WTC11 (cell line): ENCODE results near the gene ATG4C. TPM values are rescaled to one million over a fixed set of nuclear protein-coding genes. Genes with fewer than 3 reads are reported as not detected.
A peak's percentile ranks its signal among the peaks of the same experiment; 100 is the strongest.

Experiments
- ATAC-seq: fragments of 200-7000 bp; cut with Tn5 transposase; 2 replicates; pipeline ENCODE4 v1.10.0; 2021; ENCODE audit warnings: mild to moderate bottlenecking, moderate library complexity
- CTCF ChIA-PET: fragments of 300-600 bp; sonication (Branson Sonifier 250); formaldehyde crosslinking; loops from one replicate; lab custom pipeline; 2021; ENCODE audit warnings: antibody characterized with exemption; lab: Charles Lee
- POLR2A ChIA-PET: fragments of 350-600 bp; sonication (Branson Sonifier 250); formaldehyde crosslinking; loops from one replicate; lab custom pipeline; 2021; ENCODE audit warnings: antibody characterized with exemption; lab: Charles Lee
- DNase-seq: peaks from one replicate; pipeline ENCODE4 v3.0.0; 2021; ENCODE audit warnings: low spot score
- H3K27ac Mint-ChIP-seq: 2 replicates; pipeline ENCODE4 v1.8.0; 2021; ENCODE audit warnings: mixed read lengths
- H3K27me3 Mint-ChIP-seq: 2 replicates; pipeline ENCODE4 v1.8.0; 2021; ENCODE audit warnings: low read depth, mild to moderate bottlenecking, moderate library complexity, mixed read lengths
- H3K36me3 Mint-ChIP-seq: 2 replicates; pipeline ENCODE4 v1.8.0; 2021; ENCODE audit warnings: mixed read lengths
- H3K4me1 Mint-ChIP-seq: 2 replicates; pipeline ENCODE4 v1.8.0; 2022; ENCODE audit warnings: mixed read lengths
- H3K4me3 Mint-ChIP-seq: 2 replicates; pipeline ENCODE4 v1.8.0; 2021; ENCODE audit warnings: mild to moderate bottlenecking, moderate library complexity, mixed read lengths
- H3K9me3 Mint-ChIP-seq: 2 replicates; pipeline ENCODE4 v1.8.0; 2021; ENCODE audit warnings: mixed read lengths
- ARID4B ChIP-seq: sonication (generic); formaldehyde crosslinking; IDR thresholded peaks from 2 replicates; pipeline ENCODE4 v1.8.0; 2023; ENCODE audit warnings: missing genetic modification reagents, mild to moderate bottlenecking, borderline replicate concordance
- CREM ChIP-seq: sonication (generic); formaldehyde crosslinking; IDR thresholded peaks from 2 replicates; pipeline ENCODE4 v1.8.1; 2022; ENCODE audit warnings: mild to moderate bottlenecking, missing genetic modification reagents, moderate library complexity
- FOXP1 ChIP-seq: sonication (generic); formaldehyde crosslinking; IDR thresholded peaks from 2 replicates; pipeline ENCODE4 v1.8.0; 2022; ENCODE audit warnings: missing genetic modification reagents, mild to moderate bottlenecking, moderate library complexity, borderline replicate concordance
- GRHL2 ChIP-seq: fragments of 250-450 bp; sonication (Bioruptor Pico); IDR thresholded peaks from 2 replicates; pipeline ENCODE4 v1.8.0; 2022; ENCODE audit warnings: mild to moderate bottlenecking, moderate library complexity; ENCODE audit not compliant: insufficient replicate concordance, severe bottlenecking
- JUN ChIP-seq: sonication (generic); formaldehyde crosslinking; IDR thresholded peaks from 2 replicates; pipeline ENCODE4 v1.8.0; 2023; ENCODE audit warnings: mild to moderate bottlenecking, missing genetic modification reagents
- MLX ChIP-seq: sonication (generic); formaldehyde crosslinking; IDR thresholded peaks from 2 replicates; pipeline ENCODE4 v1.8.1; 2023; ENCODE audit warnings: mild to moderate bottlenecking, missing genetic modification reagents, moderate library complexity
- SOX15 ChIP-seq: fragments of 250-450 bp; sonication (Bioruptor Pico); IDR thresholded peaks from 2 replicates; pipeline ENCODE4 v1.9.0; 2021; ENCODE audit warnings: mild to moderate bottlenecking
- USF2 ChIP-seq: sonication (generic); formaldehyde crosslinking; IDR thresholded peaks from 2 replicates; pipeline ENCODE4 v1.8.1; 2023; ENCODE audit warnings: mild to moderate bottlenecking, missing genetic modification reagents, moderate library complexity
- ZNF317 ChIP-seq: sonication (generic); formaldehyde crosslinking; IDR thresholded peaks from 2 replicates; pipeline ENCODE4 v1.8.1; 2023; ENCODE audit warnings: low read depth, mild to moderate bottlenecking, moderate library complexity, missing genetic modification reagents, borderline replicate concordance
- ZNF396 ChIP-seq: fragments of 250-450 bp; sonication (Bioruptor Pico); IDR thresholded peaks from 2 replicates; pipeline ENCODE4 v1.8.0; 2021; ENCODE audit warnings: mild to moderate bottlenecking, moderate library complexity, borderline replicate concordance
- total RNA-seq: library from RNA; stranded (reverse); gene quantifications from 3 replicates; pipeline ENCODE4 v1.2.3, GENCODE V29; 2021
- TF ChIP-seq, protein P1 (sequence below): sonication (generic); formaldehyde crosslinking; IDR thresholded peaks from 2 replicates; pipeline ENCODE4 v1.8.0; 2023; ENCODE audit warnings: mild to moderate bottlenecking, missing genetic modification reagents
- TF ChIP-seq, protein P2 (sequence below): sonication (generic); formaldehyde crosslinking; IDR thresholded peaks from 2 replicates; pipeline ENCODE4 v1.8.0; 2022; ENCODE audit warnings: mild to moderate bottlenecking, missing genetic modification reagents
- TF ChIP-seq, protein P3 (sequence below): sonication (generic); formaldehyde crosslinking; IDR thresholded peaks from 2 replicates; pipeline ENCODE4 v1.8.0; 2022; ENCODE audit warnings: missing genetic modification reagents
- TF ChIP-seq, protein P4 (sequence below): sonication (generic); formaldehyde crosslinking; IDR thresholded peaks from 2 replicates; pipeline ENCODE4 v1.8.1; 2023; ENCODE audit warnings: mild to moderate bottlenecking, missing genetic modification reagents
- TF ChIP-seq, protein P5 (sequence below): sonication (generic); formaldehyde crosslinking; IDR thresholded peaks from 2 replicates; pipeline ENCODE4 v1.8.0; 2022; ENCODE audit warnings: mild to moderate bottlenecking, missing genetic modification reagents

Gene ATG4C
- total RNA-seq, 1 experiment from 2014 or later = 16.6 TPM

- peaks cover 31% of the 10 kb centered on the region for H3K4me1 Mint-ChIP-seq
- H3K9me3 Mint-ChIP-seq = peaks cover 17% of the 10 kb centered on the region
- H3K27me3 Mint-ChIP-seq = no peaks in the 10 kb centered on the region
- H3K27ac Mint-ChIP-seq = no peak overlapping the region
- POLR2A ChIA-PET = no interaction called here
- no peak for TF ChIP-seq CREM (CRISPR knock-in tag)
- TF ChIP-seq ZNF396 (CRISPR knock-in tag) = no peak
- TF ChIP-seq SOX15 (CRISPR knock-in tag) = no peak
- TF ChIP-seq, protein P1, sequence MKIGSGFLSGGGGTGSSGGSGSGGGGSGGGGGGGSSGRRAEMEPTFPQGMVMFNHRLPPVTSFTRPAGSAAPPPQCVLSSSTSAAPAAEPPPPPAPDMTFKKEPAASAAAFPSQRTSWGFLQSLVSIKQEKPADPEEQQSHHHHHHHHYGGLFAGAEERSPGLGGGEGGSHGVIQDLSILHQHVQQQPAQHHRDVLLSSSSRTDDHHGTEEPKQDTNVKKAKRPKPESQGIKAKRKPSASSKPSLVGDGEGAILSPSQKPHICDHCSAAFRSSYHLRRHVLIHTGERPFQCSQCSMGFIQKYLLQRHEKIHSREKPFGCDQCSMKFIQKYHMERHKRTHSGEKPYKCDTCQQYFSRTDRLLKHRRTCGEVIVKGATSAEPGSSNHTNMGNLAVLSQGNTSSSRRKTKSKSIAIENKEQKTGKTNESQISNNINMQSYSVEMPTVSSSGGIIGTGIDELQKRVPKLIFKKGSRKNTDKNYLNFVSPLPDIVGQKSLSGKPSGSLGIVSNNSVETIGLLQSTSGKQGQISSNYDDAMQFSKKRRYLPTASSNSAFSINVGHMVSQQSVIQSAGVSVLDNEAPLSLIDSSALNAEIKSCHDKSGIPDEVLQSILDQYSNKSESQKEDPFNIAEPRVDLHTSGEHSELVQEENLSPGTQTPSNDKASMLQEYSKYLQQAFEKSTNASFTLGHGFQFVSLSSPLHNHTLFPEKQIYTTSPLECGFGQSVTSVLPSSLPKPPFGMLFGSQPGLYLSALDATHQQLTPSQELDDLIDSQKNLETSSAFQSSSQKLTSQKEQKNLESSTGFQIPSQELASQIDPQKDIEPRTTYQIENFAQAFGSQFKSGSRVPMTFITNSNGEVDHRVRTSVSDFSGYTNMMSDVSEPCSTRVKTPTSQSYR = no peak
- TF ChIP-seq, protein P2, sequence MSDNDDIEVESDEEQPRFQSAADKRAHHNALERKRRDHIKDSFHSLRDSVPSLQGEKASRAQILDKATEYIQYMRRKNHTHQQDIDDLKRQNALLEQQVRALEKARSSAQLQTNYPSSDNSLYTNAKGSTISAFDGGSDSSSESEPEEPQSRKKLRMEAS (CRISPR knock-in tag) = no peak
- TF ChIP-seq, all 79 proteins: peak for 0
- CTCF ChIA-PET = interaction anchor here (1.1 to 5.0 kb wide), 2 partner anchors 22 to 105 kb away, joined by 3 to 50 read pairs; no protein-coding TSS in a partner anchor
- ATAC-seq (no peak), DNase-seq (no peak)
- peaks cover 10% of the 10 kb centered on the region for H3K36me3 Mint-ChIP-seq
- H3K4me3 Mint-ChIP-seq = no peak overlapping the region
Measured at GRCh38 chr1:62884156-62884740, 100.3 kb downstream of the ATG4C start.

GRCh38 chr1:62887799-62888507 is 104.0 kb downstream of the ATG4C start:
- ChIA-PET CTCF (interaction anchor here (0.6 to 1.8 kb wide), 4 partner anchors 18 to 694 kb away, joined by 3 to 16 read pairs (median 5); no protein-coding TSS in a partner anchor), POLR2A (interaction anchor here (0.7 kb wide), 1 partner anchor 93 kb away, joined by 5 read pairs; no protein-coding TSS in a partner anchor)
- Mint-ChIP-seq H3K27ac (no peak overlapping the region), H3K9me3 (0 out of 2 replicates have a peak, but pooled peaks cover 3% of the 10 kb centered on the region), H3K27me3 (no peaks in the 10 kb centered on the region; the same call in 1 of the 2 replicates), H3K4me3 (no peak overlapping the region), H3K4me1 (peaks cover 22% of the 10 kb centered on the region), H3K36me3 (no peaks in the 10 kb centered on the region)
- DNase-seq (no peak), ATAC-seq (peak; percentile 66; the same call in 1 of the 2 replicates)
- TF ChIP-seq, protein P3, sequence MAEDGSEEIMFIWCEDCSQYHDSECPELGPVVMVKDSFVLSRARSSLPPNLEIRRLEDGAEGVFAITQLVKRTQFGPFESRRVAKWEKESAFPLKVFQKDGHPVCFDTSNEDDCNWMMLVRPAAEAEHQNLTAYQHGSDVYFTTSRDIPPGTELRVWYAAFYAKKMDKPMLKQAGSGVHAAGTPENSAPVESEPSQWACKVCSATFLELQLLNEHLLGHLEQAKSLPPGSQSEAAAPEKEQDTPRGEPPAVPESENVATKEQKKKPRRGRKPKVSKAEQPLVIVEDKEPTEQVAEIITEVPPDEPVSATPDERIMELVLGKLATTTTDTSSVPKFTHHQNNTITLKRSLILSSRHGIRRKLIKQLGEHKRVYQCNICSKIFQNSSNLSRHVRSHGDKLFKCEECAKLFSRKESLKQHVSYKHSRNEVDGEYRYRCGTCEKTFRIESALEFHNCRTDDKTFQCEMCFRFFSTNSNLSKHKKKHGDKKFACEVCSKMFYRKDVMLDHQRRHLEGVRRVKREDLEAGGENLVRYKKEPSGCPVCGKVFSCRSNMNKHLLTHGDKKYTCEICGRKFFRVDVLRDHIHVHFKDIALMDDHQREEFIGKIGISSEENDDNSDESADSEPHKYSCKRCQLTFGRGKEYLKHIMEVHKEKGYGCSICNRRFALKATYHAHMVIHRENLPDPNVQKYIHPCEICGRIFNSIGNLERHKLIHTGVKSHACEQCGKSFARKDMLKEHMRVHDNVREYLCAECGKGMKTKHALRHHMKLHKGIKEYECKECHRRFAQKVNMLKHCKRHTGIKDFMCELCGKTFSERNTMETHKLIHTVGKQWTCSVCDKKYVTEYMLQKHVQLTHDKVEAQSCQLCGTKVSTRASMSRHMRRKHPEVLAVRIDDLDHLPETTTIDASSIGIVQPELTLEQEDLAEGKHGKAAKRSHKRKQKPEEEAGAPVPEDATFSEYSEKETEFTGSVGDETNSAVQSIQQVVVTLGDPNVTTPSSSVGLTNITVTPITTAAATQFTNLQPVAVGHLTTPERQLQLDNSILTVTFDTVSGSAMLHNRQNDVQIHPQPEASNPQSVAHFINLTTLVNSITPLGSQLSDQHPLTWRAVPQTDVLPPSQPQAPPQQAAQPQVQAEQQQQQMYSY (CRISPR knock-in tag) = no peak
- TF ChIP-seq, protein P4, sequence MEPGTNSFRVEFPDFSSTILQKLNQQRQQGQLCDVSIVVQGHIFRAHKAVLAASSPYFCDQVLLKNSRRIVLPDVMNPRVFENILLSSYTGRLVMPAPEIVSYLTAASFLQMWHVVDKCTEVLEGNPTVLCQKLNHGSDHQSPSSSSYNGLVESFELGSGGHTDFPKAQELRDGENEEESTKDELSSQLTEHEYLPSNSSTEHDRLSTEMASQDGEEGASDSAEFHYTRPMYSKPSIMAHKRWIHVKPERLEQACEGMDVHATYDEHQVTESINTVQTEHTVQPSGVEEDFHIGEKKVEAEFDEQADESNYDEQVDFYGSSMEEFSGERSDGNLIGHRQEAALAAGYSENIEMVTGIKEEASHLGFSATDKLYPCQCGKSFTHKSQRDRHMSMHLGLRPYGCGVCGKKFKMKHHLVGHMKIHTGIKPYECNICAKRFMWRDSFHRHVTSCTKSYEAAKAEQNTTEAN = no peak
- TF ChIP-seq GRHL2 (CRISPR knock-in tag) (no peak), JUN (no peak), USF2 (CRISPR knock-in tag) (no peak), ZNF317 (CRISPR knock-in tag) (no peak), MLX (CRISPR knock-in tag) (no peak), ARID4B (CRISPR knock-in tag) (no peak), FOXP1 (no peak)
- TF ChIP-seq, protein P5, sequence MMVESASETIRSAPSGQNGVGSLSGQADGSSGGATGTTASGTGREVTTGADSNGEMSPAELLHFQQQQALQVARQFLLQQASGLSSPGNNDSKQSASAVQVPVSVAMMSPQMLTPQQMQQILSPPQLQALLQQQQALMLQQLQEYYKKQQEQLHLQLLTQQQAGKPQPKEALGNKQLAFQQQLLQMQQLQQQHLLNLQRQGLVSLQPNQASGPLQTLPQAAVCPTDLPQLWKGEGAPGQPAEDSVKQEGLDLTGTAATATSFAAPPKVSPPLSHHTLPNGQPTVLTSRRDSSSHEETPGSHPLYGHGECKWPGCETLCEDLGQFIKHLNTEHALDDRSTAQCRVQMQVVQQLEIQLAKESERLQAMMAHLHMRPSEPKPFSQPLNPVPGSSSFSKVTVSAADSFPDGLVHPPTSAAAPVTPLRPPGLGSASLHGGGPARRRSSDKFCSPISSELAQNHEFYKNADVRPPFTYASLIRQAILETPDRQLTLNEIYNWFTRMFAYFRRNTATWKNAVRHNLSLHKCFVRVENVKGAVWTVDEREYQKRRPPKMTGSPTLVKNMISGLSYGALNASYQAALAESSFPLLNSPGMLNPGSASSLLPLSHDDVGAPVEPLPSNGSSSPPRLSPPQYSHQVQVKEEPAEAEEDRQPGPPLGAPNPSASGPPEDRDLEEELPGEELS (CRISPR knock-in tag) = no peak
